ENCODE results near the gene MYORG. TPM values are rescaled to one million over a fixed set of nuclear protein-coding genes. Genes with fewer than 3 reads are reported as not detected.
A peak's percentile ranks its signal among the peaks of the same experiment; 100 is the strongest.
"Not testable (repeated sequence)": the region's sequence is repeated elsewhere in the genome, so short reads cannot be mapped to it uniquely, and the experiment has no call there.

The MYORG gene
- total RNA-seq, 1 experiment from 2014 or later = 0.92 TPM

DNA sequence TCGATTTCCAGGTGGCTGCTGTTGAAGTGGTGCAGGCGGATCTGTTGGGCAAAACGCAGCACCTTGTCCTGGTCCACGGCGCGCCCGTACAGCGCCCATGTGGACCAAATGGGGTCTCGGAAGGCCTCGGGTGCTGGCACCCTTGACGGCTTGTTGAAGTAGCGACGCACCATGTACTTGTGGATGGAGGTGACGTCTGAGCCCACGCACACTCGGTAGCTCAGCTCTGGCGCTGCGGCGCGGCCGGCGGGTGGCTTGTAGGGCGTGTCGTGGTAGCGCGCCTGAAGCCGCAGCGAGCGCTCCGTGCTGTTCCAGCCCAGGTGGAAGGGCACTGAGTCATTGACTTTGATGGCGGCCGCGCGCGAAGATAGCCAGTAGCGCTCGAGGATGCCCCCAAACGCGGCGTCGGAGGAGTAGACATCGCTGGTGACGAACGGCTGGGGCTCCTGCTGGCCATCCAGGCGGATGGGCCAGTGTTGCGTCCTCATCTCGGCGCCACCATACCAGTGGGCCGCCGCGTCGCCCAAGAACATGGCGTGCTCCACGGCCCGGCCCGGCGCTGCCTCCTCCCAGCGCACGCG lies 4.7 kb downstream of the MYORG start:
- in situ Hi-C loops (cut with HindIII; ENCODE audit: low sequenced_read_pairs) = no loop called here
- DNase-seq (ENCODE audit: low spot score) = no peak

DNA sequence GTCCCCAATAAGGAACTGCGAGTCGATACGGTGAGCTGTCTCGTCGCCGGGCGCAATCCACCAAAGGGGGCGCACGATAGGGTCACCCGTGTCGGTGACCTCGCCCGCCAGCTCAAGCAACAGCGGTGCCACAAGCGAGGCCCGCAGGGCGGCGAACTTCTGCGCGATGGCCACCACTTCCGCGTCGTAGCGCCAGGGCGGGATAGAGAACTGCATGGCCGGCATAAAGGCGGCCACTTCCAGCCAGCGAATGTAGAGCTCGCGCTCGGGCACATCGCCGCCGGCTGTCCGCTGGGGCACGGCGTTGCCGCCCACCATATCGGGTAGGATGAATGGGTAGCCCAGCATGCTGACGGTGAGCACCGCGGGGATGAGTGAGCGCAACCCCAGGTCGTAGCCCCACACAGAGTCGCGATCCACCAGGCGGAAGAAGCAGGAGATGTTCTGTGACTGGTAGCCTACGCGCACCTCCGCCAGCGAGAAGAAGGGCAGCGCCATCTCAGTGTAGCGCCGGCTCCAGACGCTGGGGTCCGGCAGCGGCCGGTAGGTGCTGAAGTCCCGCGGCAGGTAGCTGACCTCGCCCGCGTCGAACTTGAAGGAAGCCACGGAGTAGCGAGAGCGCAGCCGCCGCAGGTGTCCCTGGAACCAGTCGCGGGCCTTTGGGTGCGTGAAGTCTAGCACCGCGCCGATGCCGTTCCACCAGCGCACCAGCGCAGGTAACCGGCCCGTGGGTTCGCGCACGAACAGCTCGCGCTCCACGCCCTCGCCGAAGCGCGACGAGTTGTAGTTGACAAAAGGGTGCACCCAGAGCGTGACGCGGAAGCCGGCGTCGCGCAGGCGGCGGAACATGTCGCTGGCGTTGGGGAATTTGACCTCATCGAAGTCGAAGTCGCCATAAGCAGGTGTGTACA lies 5.5 kb downstream of the MYORG start:
- in situ Hi-C loops (cut with HindIII; ENCODE audit: low sequenced_read_pairs) = no loop called here
- no peak for DNase-seq (ENCODE audit: low spot score)

DNA sequence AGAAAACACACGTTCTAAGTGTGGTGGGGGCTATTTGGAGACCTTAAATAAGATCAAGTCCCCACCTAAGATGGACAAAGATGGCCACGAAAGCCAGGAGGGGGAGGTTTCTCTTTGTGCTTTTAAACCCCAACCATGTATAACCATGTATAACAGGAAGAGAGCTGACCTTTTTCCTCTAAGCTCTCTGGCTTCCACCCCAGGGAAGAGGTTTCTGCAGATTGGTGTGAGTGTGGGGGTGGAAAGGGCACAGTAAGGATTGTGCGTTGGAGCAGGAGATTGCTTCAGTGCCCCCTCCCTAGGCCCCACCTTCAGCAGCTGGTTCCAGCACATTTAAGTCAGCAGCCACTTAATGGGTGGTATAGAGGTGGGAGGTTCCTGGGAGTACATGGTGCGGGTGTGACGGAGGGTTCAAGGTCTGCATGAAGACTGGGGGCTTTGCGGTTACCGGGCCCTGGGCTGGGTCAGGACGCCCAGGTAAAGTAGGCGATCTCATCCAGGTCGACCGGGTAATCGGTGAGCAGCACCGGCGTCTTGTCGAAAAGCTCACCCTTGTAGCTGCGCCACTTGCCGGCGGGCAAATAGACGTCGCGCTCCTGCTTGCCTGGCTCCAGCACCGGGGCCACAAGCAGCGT lies 6.2 kb downstream of the MYORG start:
- no peak for DNase-seq (ENCODE audit: low spot score)
- in situ Hi-C loops (cut with HindIII; ENCODE audit: low sequenced_read_pairs) = no loop called here

DNA sequence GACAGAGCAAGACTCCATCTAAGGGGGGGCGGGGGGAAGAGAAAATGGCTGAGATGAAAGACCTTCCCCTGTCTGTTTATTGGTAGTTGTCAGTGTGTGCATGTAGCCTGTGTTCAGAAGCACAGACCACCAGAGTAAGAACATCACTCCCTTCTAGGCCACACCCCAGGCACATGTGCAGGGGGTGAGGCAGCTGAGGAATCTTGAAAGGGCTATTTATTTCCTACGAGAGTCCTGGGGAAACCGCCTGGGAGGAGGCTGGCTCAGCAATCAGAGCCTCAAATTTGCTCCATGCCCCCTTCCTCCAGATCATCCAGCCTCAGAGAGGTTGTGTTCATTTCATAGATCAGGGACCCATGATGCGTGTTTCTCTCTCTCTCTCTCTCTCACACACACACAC lies 7.1 kb downstream of the MYORG start:
- no peak for DNase-seq (ENCODE audit: low spot score)
- in situ Hi-C loops (cut with HindIII; ENCODE audit: low sequenced_read_pairs) = no loop called here

DNA sequence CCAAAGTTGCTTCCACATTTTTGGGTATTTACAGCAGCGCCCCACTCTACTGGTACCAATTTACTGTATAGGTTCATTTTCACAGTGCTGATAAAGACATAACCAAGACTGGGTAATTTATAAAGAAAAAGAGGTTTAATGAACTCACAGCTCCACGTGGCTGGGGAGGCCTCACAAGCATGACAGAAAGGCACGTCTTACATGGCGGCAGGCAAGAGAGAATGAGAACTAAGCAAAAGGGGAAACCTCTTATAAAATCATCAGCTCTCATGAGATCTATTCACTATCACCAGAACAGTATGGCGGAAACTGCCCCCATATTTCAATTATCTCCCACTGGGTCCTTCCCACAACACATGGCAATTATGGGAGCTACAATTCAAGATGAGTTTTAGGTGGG lies 7.9 kb downstream of the MYORG start:
- DNase-seq (ENCODE audit: low spot score); in situ Hi-C loops (cut with HindIII; ENCODE audit: low sequenced_read_pairs): not testable (repeated sequence)

DNA sequence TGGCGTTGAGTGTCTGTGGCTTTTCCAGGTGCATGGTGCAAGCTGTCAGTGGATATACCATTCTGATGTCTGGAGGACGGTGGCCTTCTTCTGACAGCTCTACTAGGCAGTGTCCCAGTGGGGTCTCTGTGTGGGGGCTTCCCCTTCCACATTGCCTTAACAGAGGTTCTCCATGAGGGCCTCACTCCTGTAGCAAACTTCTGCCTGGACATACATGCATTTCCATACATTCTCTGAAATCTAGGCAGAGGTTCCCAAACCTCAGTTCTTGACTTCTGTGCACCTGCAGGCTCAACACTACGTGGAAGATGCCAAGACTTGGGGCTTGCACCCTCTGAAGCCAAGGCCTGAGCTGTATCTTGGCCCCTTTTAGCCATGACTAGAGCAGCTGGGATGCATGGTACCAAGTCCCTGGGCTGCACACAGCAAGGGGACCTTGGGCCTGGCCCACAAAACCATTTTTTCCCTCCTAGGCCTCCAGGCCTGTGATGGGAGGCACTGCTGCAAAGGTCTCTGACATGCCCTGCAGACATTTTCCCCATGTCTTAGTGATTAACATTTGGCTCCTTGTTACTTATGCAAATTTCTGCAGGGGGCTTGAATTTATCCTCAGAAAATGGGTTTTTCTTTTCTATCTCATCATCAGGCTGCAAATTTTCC lies 8.8 kb downstream of the MYORG start:
- in situ Hi-C loops (cut with HindIII; ENCODE audit: low sequenced_read_pairs); DNase-seq (ENCODE audit: low spot score): not testable (repeated sequence)

DNA sequence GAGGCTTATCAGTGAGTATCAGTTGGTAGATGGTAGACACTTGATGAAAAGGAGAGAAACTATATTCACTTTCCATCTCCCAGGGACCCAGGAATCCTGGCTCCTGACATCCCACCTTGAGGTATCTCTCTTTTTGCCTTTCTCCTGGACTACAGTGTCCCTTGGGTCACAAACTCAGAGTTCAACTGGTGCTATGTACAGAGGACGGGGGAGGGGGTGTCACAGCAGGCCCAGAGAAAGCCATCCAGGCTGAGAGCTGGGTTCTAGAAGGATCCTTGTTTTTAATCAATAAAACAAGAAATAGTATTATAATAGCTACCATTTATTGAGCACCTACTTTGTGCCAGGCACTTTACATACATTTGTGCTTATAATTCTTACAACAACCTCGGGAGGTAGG lies 10.3 kb downstream of the MYORG start:
- in situ Hi-C loops (cut with HindIII; ENCODE audit: low sequenced_read_pairs) = no loop called here
- DNase-seq (ENCODE audit: low spot score) = no peak

DNA sequence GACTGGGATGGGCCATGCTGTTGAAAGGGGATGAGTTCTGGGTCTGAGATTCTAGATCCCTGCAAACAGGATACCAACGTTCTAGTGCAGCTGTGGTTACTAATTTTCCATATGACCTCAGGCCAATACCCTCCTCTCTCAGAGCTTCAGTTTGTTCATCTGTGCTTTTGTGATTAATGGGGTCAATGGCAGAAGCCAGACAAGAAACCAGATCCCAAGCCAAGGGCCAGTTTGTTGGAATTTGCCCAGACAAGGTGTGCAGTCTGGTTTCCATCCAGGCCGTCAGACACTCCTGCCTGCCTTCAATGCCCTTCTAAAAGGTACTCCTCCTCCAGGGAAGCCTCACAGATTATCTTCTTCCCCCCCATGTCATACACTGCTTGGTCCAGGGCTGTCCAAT lies 11.4 kb downstream of the MYORG start:
- no peak for DNase-seq (ENCODE audit: low spot score)

DNA sequence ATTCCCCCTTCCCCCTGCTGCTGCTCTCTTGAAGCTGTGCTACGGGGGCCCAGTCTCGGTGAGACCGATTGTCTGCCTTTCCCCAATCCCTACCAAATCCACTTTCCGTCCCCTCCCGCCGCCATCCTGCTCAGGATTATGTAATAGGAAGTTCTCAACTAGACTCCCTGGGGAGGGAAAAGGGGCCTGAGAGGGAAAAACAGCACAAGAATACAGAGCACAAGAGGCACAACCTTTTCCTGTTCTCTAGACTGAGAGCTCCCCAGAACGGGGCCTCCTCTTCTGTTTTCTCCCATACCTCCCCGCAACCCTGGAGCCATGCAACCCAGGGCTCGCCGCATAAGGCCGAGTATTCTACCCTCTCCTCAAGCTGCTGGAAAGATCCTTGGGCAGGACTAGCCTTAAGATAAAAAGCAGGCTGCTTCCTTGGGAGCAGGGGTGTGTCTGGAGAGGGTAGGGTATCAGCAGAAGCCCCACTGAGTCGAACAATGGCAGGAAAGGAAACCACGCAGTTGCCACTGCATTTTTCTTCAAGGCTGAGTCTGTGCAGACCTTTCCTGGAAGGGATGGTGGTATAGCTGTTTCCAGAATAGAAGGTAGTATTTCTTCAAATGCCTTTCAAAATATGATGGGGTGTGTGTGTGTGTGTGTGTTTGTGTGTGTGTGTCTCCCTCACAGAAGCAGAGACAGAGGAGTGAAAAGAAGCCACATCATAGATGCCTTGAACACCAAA lies 12.9 kb downstream of the MYORG start:
- no peak for DNase-seq (ENCODE audit: low spot score)
- in situ Hi-C loops (cut with HindIII; ENCODE audit: low sequenced_read_pairs) = no loop called here

More for the DNA sequence above, 11.4 kb downstream of the MYORG start:
- in situ Hi-C loops (cut with HindIII; ENCODE audit: low sequenced_read_pairs) = no loop called here

DNA sequence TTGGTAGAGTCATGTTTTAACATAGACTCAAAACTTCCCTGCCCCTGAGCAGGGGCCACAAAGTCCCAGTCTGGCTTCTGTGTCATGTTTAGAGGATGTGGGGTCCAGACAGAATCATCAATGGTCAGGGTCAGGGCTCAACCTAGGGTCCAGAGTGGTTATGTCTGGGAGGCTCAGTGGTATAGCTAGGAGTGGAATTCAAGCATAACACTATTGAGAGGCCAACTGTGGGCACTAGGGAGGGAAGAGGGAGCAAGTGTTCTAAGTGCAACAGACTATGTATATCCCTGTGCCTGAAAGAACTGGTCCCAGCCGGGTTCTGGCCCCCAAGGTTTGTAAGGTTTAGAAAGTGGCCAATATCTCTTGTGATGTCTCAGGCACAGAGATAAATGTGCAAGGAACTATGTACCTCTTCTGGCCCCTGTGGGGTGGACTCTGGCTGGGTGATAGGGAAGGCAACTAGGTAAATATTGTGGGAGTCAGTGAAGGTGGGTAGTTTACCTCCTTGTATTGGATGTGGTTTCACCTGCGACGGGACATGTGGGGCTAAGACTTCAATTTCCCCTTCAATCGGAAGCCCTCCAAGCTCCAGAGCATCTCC lies 14.0 kb downstream of the MYORG start:
- in situ Hi-C loops (cut with HindIII; ENCODE audit: low sequenced_read_pairs) = no loop called here
- DNase-seq (ENCODE audit: low spot score) = no peak

DNA sequence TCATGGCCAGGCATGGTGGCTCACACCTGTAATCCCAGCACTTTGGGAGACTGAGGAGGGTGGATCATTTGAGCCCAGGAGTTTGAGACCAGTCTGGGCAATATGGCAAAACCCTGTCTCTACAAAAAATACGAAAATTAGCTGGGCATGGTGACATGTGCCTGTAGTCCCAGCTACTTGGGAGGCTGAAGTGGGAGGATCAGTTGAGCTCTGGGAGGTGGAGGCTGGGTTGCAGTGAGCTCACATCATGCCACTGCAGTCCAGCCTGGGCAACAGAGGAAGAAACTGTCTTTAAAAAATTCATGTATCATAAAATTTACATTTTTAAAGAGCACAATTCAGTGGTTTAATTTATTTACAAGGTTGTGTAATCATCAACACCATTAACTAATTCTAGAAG lies 23.7 kb downstream of the MYORG start:
- DNase-seq (ENCODE audit: low spot score); in situ Hi-C loops (cut with HindIII; ENCODE audit: low sequenced_read_pairs): not testable (repeated sequence)

DNA sequence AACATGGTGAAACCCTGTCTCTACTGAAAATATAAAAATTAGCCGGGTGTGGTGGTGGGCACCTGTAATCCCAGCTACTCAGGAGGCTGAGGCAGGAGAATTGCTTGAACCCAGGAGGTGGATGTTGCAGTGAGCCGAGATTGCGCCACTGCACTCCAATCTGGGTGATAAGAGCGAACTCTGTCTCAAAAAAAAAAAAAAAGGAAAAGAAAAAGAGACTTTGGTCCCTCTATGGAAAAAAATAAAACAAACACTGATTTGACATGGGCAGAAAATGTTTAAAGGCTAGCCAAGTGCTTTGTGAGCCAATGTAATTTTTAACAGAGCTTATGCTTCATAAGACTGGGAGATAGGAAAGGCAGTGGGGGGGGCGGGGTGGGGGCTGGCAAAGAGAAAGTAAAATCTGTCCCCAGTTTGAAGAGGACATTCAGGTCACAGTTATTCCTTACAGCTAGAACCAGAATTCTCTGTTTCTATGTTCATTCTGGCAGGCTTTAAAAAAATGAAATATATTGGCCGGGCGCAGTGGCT lies 24.5 kb downstream of the MYORG start:
- in situ Hi-C loops (cut with HindIII; ENCODE audit: low sequenced_read_pairs); DNase-seq (ENCODE audit: low spot score): not testable (repeated sequence)

DNA sequence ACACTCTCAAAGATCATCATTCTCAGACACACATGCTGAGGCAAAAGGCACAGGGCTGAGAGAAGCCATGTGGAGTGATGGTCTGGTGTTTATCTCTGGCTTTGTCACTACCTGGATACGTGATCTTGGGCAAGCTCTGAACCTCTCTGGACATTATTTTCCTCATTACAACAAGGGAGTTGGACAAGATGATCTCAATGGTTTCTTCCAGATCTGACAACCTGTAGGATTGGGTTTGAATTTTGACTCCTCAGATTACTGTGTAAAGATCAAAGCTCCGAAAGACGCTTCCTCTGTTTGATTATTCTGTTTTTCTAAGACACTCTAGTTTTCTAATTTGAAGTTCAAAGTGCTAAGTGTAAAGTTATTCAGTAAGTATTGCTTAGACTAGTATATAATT lies 27.4 kb downstream of the MYORG start:
- no peak for DNase-seq (ENCODE audit: low spot score)
- in situ Hi-C loops (cut with HindIII; ENCODE audit: low sequenced_read_pairs) = no loop called here

DNA sequence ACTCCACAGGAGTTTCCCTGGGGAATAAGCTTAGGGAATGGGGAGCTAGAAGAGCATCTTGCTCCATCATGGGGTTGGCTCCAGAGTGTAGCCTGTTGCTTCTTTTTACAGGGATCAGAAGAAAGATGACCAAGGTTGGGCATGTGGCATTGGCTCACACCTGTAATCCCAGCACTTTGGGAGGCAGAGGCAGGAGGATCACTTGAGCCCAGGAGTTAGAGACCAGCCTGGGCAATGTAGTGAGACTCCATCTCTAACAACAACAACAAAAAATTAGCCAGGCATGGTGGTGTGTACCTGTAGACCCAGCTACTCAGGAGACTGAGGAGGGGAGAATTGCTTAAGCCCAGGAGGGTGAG lies 28.9 kb downstream of the MYORG start:
- DNase-seq (ENCODE audit: low spot score) = no peak
- in situ Hi-C loops (cut with HindIII; ENCODE audit: low sequenced_read_pairs) = no loop called here

DNA sequence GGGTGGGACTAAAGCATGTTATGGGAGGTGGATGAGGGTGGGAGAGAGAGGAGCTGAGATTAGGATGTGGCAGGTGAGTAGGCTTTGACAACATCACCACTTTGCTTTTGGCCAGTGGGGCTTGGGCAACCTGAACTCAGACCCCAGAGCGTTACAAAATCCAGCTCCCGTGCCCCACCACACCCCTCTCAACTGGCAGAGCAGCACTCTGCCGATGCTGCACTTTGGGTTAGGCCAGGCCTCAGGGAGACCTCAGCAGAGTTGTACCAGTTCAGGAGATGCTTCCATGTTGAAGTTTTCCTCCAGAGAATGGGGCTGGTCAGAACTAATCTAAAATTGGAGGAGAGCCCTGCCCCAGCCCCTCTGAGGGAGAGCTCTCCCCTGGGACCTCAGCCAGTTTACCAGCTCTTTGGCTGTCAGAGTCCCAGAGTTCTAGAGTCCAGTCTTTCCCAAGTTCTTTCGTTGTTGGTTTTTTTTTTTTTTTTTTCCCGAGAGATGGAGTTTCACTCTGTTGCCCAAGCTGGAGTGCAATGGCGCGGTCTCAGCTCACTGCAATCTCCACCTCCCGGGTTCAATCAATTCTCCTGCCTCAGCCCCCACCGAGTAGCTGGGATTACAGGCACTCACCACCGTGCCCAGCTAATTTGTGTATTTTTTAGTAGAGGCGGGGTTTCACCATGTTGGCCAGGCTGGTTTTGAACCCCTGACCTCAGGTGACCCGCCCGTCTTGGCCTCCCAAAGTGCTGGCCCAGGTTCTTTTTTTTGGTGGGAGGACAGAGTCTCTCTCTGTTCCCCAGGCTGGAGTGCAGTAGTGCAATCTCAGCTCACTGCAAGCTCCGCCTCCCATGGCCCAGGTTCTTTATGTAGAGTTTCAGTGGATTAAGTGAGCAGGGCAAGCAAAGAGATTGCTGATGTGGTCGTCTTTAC lies 29.6 kb downstream of the MYORG start:
- in situ Hi-C loops (cut with HindIII; ENCODE audit: low sequenced_read_pairs) = no loop called here
- no peak for DNase-seq (ENCODE audit: low spot score)

DNA sequence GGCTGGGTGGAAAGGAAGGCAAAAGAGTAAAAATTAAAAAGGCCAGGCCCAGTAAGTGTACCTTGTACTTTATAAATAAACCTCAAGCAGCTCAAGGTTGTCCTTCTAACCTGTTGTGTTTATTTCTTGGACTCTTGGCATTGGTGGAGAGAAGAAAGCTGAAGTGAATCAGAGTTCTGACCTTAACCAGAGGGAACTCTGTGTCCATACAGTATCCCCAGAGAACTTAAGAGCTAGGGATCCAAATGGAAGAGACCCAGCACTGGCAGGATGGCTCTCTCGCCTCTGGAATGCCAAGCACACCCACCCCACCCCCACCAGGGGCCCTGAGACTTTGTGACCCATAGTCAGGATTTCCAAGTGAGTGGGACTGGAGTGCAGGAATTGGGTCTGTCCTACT lies 33.1 kb downstream of the MYORG start:
- in situ Hi-C loops (cut with HindIII; ENCODE audit: low sequenced_read_pairs) = no loop called here
- DNase-seq (ENCODE audit: low spot score) = no peak

DNA sequence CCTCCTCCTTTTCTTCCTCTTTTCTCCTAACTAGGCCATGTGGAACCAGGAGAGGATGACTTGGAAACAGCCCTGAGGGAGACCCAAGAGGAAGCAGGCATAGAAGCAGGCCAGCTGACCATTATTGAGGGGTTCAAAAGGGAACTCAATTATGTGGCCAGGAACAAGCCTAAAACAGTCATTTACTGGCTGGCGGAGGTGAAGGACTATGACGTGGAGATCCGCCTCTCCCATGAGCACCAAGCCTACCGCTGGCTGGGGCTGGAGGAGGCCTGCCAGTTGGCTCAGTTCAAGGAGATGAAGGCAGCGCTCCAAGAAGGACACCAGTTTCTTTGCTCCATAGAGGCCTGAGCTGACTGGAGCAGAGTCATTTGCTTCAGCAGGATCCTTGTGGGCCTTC lies 33.6 kb downstream of the MYORG start:
- in situ Hi-C loops (cut with HindIII; ENCODE audit: low sequenced_read_pairs) = no loop called here
- peak; percentile 78 for DNase-seq (ENCODE audit: low spot score)

All from G401 (cell line).